K562 (cell line): ENCODE measurements around the gene NXF1. TPM values are rescaled to one million over a fixed set of nuclear protein-coding genes. Genes with fewer than 3 reads are reported as not detected.

Source experiments
- ATAC-seq: fragments of 200-7000 bp; cut with Tn5 transposase; 3 replicates; pipeline ENCODE4 v1.9.1; 2020; ENCODE audit warnings: moderate library complexity
- BruUV-seq: library from RNA; stranded (reverse); fragments of 400-500 nt; replicated peaks from 2 replicates; lab custom pipeline; 2021; lab: Mats Ljungman, UMichigan
- CTCF ChIA-PET: fragments of 300-600 bp; formaldehyde crosslinking; extraction: SDS; loops from one replicate; lab custom pipeline; 2021; ENCODE audit warnings: low intra/inter-chr PET ratio; lab: Yijun Ruan, JAX
- POLR2A ChIA-PET: fragments of 300-600, 350-650 bp; sonication (Branson Sonifier 250); formaldehyde crosslinking; extraction: SDS; loops from one replicate; lab custom pipeline; 2021; ENCODE audit warnings: antibody characterized with exemption, inconsistent platforms; lab: Yijun Ruan, JAX
- DNase-seq, 4 experiments: peaks; one replicate each; pipeline versions ENCODE4 v3.0.0 to v3.0.0-alpha.2; 2011 to 2018; ENCODE audit warnings: low spot score in 3 of 4, mixed read lengths in 3 of 4; ENCODE audit errors: extremely low read depth in 1 of 4
- FAIRE-seq: peaks from 2 replicates; lab custom pipeline; 2011; peaks lifted over from hg19 to GRCh38; lab: Jason Lieb, UNC
- H2AFZ ChIP-seq: 2 replicates; pipeline ENCODE4 v1.6.0; 2011; ENCODE audit warnings: low read depth, low read length, control low read depth, inconsistent platforms
- H3K27ac ChIP-seq: fragments of 200-600 bp; 3 replicates; pipeline ENCODE4 v1.8.0; 2011; ENCODE audit warnings: low read depth, mild to moderate bottlenecking, control low read depth, inconsistent platforms, low read length, moderate library complexity, mixed read lengths; ENCODE audit errors: extremely low read depth
- H3K27me3 ChIP-seq, 2 experiments: fragments of 300-600 bp in 1 of 2; 2 replicates in 1 of 2; 3 replicates in 1 of 2; pipeline versions ENCODE4 v1.6.0 to v1.8.0; 2011; ENCODE audit warnings: inconsistent platforms in 2 of 2, low read length in 2 of 2, mild to moderate bottlenecking in 1 of 2, mixed read lengths in 1 of 2, moderate library complexity in 1 of 2; ENCODE audit not compliant: control insufficient read depth in 2 of 2, insufficient read depth in 2 of 2
- H3K36me3 ChIP-seq: fragments of 300-600 bp; 3 replicates; pipeline ENCODE4 v1.8.0; 2011; ENCODE audit warnings: mild to moderate bottlenecking, low read length, inconsistent platforms; ENCODE audit not compliant: control insufficient read depth, insufficient read depth
- H3K4me1 ChIP-seq, 2 experiments: fragments of 200-600 bp in 1 of 2; replicated peaks in 1 of 2; 2 replicates in 1 of 2; 3 replicates in 1 of 2; pipeline versions ENCODE4 v1.5.1 to v1.8.0; 2011; ENCODE audit warnings: inconsistent platforms in 2 of 2, low read length in 2 of 2, mild to moderate bottlenecking in 1 of 2, mixed read lengths in 1 of 2, moderate library complexity in 1 of 2; ENCODE audit not compliant: control insufficient read depth in 2 of 2, insufficient read depth in 2 of 2
- H3K4me2 ChIP-seq: 2 replicates; pipeline ENCODE4 v1.6.1; 2011; ENCODE audit warnings: low read length, control low read depth, inconsistent platforms, mixed read lengths; ENCODE audit not compliant: insufficient read depth
- H3K4me3 ChIP-seq: fragments of 200-600 bp; sonication (generic), shearing (Covaris generic); 2 replicates; pipeline ENCODE4 v1.5.1; 2016; ENCODE audit warnings: control low read depth, inconsistent platforms
- H3K79me2 ChIP-seq: fragments of 200-600 bp; 3 replicates; pipeline ENCODE4 v1.8.0; 2011; ENCODE audit warnings: low read length, inconsistent platforms; ENCODE audit not compliant: control insufficient read depth, insufficient read depth
- H3K9ac ChIP-seq, 2 experiments: 2 replicates each; pipeline versions ENCODE4 v1.6.0 to v1.6.1; 2011; ENCODE audit warnings: low read depth in 2 of 2, low read length in 2 of 2, control low read depth in 1 of 2, inconsistent platforms in 1 of 2, mild to moderate bottlenecking in 1 of 2, mixed read lengths in 1 of 2; ENCODE audit not compliant: insufficient read depth in 1 of 2
- H3K9me1 ChIP-seq: one replicate; pipeline ENCODE4 v1.6.0; 2011; ENCODE audit warnings: inconsistent platforms, mild to moderate bottlenecking, low read length, moderate library complexity; ENCODE audit not compliant: control insufficient read depth, insufficient read depth
- H3K9me3 ChIP-seq: replicated peaks from 2 replicates; pipeline ENCODE4 v1.5.1; 2011; ENCODE audit warnings: low read depth, low read length, inconsistent platforms; ENCODE audit not compliant: control insufficient read depth, insufficient read depth
- H4K20me1 ChIP-seq: replicated peaks from 2 replicates; pipeline ENCODE4 v1.6.1; 2011; ENCODE audit warnings: low read length, inconsistent platforms, mixed read lengths; ENCODE audit not compliant: control insufficient read depth, insufficient read depth
- CEBPB ChIP-seq: fragments of 450-650 bp; IDR thresholded peaks from 2 replicates; pipeline ENCODE4 v1.6.1; 2016; ENCODE audit warnings: missing genetic modification characterization, missing compliant biosample characterization
- SMARCC2 ChIP-seq: fragments of 450-650 bp; IDR thresholded peaks from 2 replicates; pipeline ENCODE4 v1.6.1; 2017; ENCODE audit warnings: antibody characterized with exemption, moderate library complexity, mild to moderate bottlenecking, low read depth
- WGBS: fragments of 100-300 bp; shearing (Covaris generic); methylation state at CpG from one replicate; pipeline ENCODE4 v1.1.6; 2016; ENCODE audit warnings: low coverage, mixed read lengths; ENCODE audit not compliant: insufficient coverage; ENCODE audit errors: missing lambda C conversion rate; 5-methylcytosine and 5-hydroxymethylcytosine counted together
- in situ Hi-C: fragments of 300-500 bp; cut with MboI; formaldehyde crosslinking; loops from 4 replicates; pipeline ENCODE4 v1.15.0; 2018; ENCODE audit warnings: inconsistent platforms, mixed read lengths
- intact Hi-C: fragments of 100-400 bp; cut with micrococcal nuclease; formaldehyde crosslinking; loops from 2 replicates; pipeline ENCODE4 v1.14.2; 2022
- polyA plus RNA-seq, 8 experiments: library from polyadenylated mRNA; depleted of rRNA in 4 of 8; stranded (reverse) in 5 of 8; unstranded in 3 of 8; fragments of >200 nt; fragmentation: Nextera tagmentation in 2 of 8; fragmentation: Illumina TruSeq in 1 of 8; extraction: Ambion mirVana in 2 of 8; extraction: Trizol in 1 of 8; gene quantifications; 2 replicates each; pipeline versions ENCODE4 v1.2.1 to v1.2.3, GENCODE V29; 2011 to 2014; ENCODE audit warnings: inconsistent platforms in 1 of 8, missing spikeins in 1 of 8
- total RNA-seq, 7 experiments: library from RNA; depleted of rRNA in 6 of 7; stranded (reverse); fragments of >200 nt in 6 of 7; fragmentation: Illumina TruSeq in 2 of 7; extraction: Trizol in 2 of 7; gene quantifications; 2 replicates each; pipeline versions ENCODE4 v1.2.1 to v1.2.3, GENCODE V29; 2011 to 2021; ENCODE audit warnings: low replicate concordance in 1 of 7

NXF1 gene
- total and polyA plus RNA-seq, 9 of the 15 experiments (the other 6 are each of a cell fraction or from before 2014, with no cell fraction given) = 18.1 to 98.3 (median 35.8) TPM

DNA sequence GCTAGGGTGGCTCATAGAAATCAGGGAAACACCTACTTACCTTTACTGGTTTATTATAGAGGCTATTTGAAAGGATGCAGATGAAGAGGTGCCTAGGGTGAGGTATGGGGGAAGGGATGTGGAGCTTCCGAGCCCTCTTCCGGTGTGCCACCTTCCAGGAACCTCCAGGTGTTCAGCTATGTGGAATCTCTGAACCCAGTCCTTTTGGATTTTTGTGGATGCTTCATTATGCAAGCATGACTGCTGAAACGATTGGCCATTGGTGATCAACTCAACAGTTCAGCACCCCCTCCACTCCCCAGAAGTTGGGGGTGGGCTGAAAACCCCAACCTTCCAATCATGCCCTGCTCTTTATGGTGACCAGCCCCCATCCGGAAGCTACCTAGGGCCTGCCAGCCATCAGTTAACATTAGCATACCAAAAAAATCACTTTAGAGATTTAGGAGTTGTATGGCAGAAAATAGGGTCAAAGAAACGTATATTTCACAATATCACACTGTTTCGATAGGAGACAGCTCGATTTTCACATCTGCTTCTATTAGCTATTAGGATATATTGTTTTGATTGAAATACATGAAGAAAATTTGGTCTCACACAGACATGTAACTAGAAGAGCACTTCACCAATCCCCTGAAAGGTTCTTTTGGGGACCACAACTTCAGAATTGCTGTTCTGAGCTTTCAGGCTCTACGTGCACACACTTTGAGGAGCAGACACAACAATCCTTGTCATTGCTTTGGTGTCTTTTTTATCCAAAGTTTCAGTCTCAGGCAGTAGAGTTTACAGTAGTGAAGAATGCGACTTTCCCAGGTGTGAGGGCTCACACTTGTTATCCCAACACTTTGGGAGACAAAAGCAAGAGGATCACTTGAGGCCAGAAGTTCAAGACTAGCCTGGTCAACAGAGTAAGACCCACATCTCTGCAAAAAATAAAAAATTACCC, 47.1 kb downstream of the NXF1 start:
- in situ Hi-C loops (no loop called here), intact Hi-C loops (no loop called here)
- no peaks in the 10 kb centered on the region for H3K27me3 ChIP-seq
- no peak for DNase-seq
- no peak for TF ChIP-seq SMARCC2
- peak; percentile 57; the same call in 1 of the 2 replicates for TF ChIP-seq CEBPB (tag)
- TF ChIP-seq, all 486 proteins: peak for 1
- no peak overlapping the region for H3K27ac ChIP-seq
- POLR2A ChIA-PET = interaction anchor here (0.5 to 1.8 kb wide), 7 partner anchors 10 to 110 kb away, joined by 3 to 7 read pairs (median 3); partner anchors contain the start of gene HNRNPUL2
- H3K9me3 ChIP-seq = no peaks in the 10 kb centered on the region
- FAIRE-seq = no peak
- H3K4me2 ChIP-seq = no peak overlapping the region
- WGBS = 64% methylated on average over 9 of the region's 9 CpGs
- ATAC-seq = no peak
- no peak overlapping the region for H3K9ac ChIP-seq
- H2AFZ ChIP-seq = peak overlapping the region; percentile 36; the same call in 1 of the 2 replicates
- no peak overlapping the region for H3K4me3 ChIP-seq
- no peaks in the 10 kb centered on the region for H4K20me1 ChIP-seq
- H3K79me2 ChIP-seq = peaks cover 22% of the 10 kb centered on the region
- BruUV-seq = no TSS peak
- peaks cover 19 to 27% of the 10 kb centered on the region in 2 experiments; a peak in 4 of 5 replicates for H3K4me1 ChIP-seq
- no peaks in the 10 kb centered on the region for H3K9me1 ChIP-seq
- H3K36me3 ChIP-seq = peaks cover 6% of the 10 kb centered on the region
- CTCF ChIA-PET = no interaction called here
